Measurements from ENCODE around the gene ERAS.

ERAS gene

GRCh38 chrX:48792219-48792618, 34.1 kb upstream of the ERAS start:
- TF ChIP-seq CTCF (IDR thresholded peaks at IDR 0.05; ENCODE audit: insufficient read depth, low read length, poor library complexity, severe bottlenecking), result no peak

DNA sequence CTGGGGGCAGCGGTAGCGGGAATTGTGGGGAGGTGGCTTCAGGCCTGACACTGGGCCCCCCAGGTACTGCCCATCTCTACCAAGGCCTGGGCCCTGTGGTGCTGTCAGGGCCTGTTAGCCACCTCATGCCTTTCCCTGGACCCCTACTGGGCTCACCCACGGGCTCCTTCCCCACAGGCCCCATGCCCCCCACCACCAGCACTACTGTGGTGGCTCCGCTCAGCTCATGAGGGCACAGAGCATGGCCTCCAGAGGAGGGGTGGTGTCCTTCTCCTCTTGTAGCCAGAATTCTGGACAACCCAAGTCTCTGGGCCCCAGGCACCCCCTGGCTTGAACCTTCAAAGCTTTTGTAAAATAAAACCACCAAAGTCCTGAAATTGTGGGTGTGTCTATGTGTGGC, 32.4 kb upstream of the ERAS start:
- no peak overlapping the region for H3K4me3 ChIP-seq (replicated peaks; ENCODE audit: low read depth, low read length)
- no peaks in the 10 kb centered on the region for H3K36me3 ChIP-seq (ENCODE audit: control insufficient read depth, insufficient read depth, low read length)
- DNase-seq (ENCODE audit: extremely low read depth, insufficient read length), result no peak
- no peaks in the 10 kb centered on the region for H3K27me3 ChIP-seq (replicated peaks; ENCODE audit: control insufficient read depth, insufficient read depth, low read length)
- TF ChIP-seq CTCF (IDR thresholded peaks at IDR 0.05; ENCODE audit: insufficient read depth, low read length, poor library complexity, severe bottlenecking), result no peak

More at GRCh38 chrX:48792219-48792618, 34.1 kb upstream of the ERAS start:
- H3K27me3 ChIP-seq (replicated peaks; ENCODE audit: control insufficient read depth, insufficient read depth, low read length), result no peaks in the 10 kb centered on the region
- H3K4me3 ChIP-seq (replicated peaks; ENCODE audit: low read depth, low read length), result no peak overlapping the region
- H3K36me3 ChIP-seq (ENCODE audit: control insufficient read depth, insufficient read depth, low read length), result no peaks in the 10 kb centered on the region
- DNase-seq (ENCODE audit: extremely low read depth, insufficient read length), result no peak

GRCh38 chrX:48794340-48794910, 31.9 kb upstream of the ERAS start:
- Histone ChIP-seq H3K27me3 (replicated peaks; ENCODE audit: control insufficient read depth, insufficient read depth, low read length) (no peaks in the 10 kb centered on the region), H3K36me3 (ENCODE audit: control insufficient read depth, insufficient read depth, low read length) (no peaks in the 10 kb centered on the region), H3K4me3 (replicated peaks; ENCODE audit: low read depth, low read length) (no peak overlapping the region)
- no peak for TF ChIP-seq CTCF (IDR thresholded peaks at IDR 0.05; ENCODE audit: insufficient read depth, low read length, poor library complexity, severe bottlenecking)
- DNase-seq (ENCODE audit: extremely low read depth, insufficient read length), result no peak

- no peak overlapping the region for H3K4me3 ChIP-seq (replicated peaks; ENCODE audit: low read depth, low read length)
- H3K36me3 ChIP-seq (ENCODE audit: control insufficient read depth, insufficient read depth, low read length), result no peaks in the 10 kb centered on the region
- H3K27me3 ChIP-seq (replicated peaks; ENCODE audit: control insufficient read depth, insufficient read depth, low read length), result no peaks in the 10 kb centered on the region
- DNase-seq (ENCODE audit: extremely low read depth, insufficient read length), result no peak
- no peak for TF ChIP-seq CTCF (IDR thresholded peaks at IDR 0.05; ENCODE audit: insufficient read depth, low read length, poor library complexity, severe bottlenecking)
Observed at GRCh38 chrX:48794911-48795515, 31.3 kb upstream of the ERAS start.

- Histone ChIP-seq H3K36me3 (ENCODE audit: control insufficient read depth, insufficient read depth, low read length) (no peaks in the 10 kb centered on the region), H3K4me3 (replicated peaks; ENCODE audit: low read depth, low read length) (no peak overlapping the region), H3K27me3 (replicated peaks; ENCODE audit: control insufficient read depth, insufficient read depth, low read length) (no peaks in the 10 kb centered on the region)
- TF ChIP-seq CTCF (IDR thresholded peaks at IDR 0.05; ENCODE audit: insufficient read depth, low read length, poor library complexity, severe bottlenecking), result no peak
- DNase-seq (ENCODE audit: extremely low read depth, insufficient read length), result no peak
Observed at GRCh38 chrX:48798318-48798717, 28.0 kb upstream of the ERAS start.
